PC-9 (cell line): ENCODE results near the gene TEN1. TPM values are rescaled to one million over a fixed set of nuclear protein-coding genes. Genes with fewer than 3 reads are reported as not detected.

Experiments
- BruUV-seq: library from RNA; stranded (reverse); fragments of 400-500 nt; replicated peaks from 2 replicates; lab custom pipeline; 2021; lab: Mats Ljungman, UMichigan
- CTCF ChIA-PET: fragments of 300-600 bp; sonication (Branson Sonifier 250); formaldehyde crosslinking; loops from one replicate; lab custom pipeline; 2022; ENCODE audit warnings: antibody characterized with exemption; lab: Charles Lee
- POLR2A ChIA-PET: fragments of 300-600 bp; sonication (Branson Sonifier 250); formaldehyde crosslinking; loops from one replicate; lab custom pipeline; 2022; ENCODE audit warnings: antibody characterized with exemption; ENCODE audit not compliant: unreplicated experiment; lab: Charles Lee
- DNase-seq, 2 experiments: peaks; one replicate each; pipeline versions ENCODE4 v3.0.0 to v3.0.0-alpha.2; 2015 to 2022; ENCODE audit warnings: mixed read lengths in 1 of 2
- H2AFZ ChIP-seq: fragments of 200-600 bp; sonication (generic); 2 replicates; pipeline ENCODE4 v1.8.1; 2017; ENCODE audit warnings: antibody characterized with exemption
- H3F3A ChIP-seq: fragments of 200-600 bp; sonication (generic); 2 replicates; pipeline ENCODE4 v1.8.1; 2017; ENCODE audit warnings: antibody characterized with exemption, mild to moderate bottlenecking, low read depth; ENCODE audit not compliant: insufficient read depth
- H3K27ac ChIP-seq: fragments of 200-600 bp; sonication (generic); 2 replicates; pipeline ENCODE4 v1.6.1; 2016; ENCODE audit warnings: mixed run types
- H3K27me3 ChIP-seq: fragments of 200-600 bp; sonication (generic); 2 replicates; pipeline ENCODE4 v1.6.1; 2016; ENCODE audit warnings: low read depth, mixed run types; ENCODE audit not compliant: insufficient read depth
- H3K36me3 ChIP-seq: fragments of 200-600 bp; sonication (generic); 2 replicates; pipeline ENCODE4 v1.6.1; 2016; ENCODE audit warnings: low read depth, mixed run types
- H3K4me1 ChIP-seq: fragments of 200-600 bp; sonication (generic); replicated peaks from 2 replicates; pipeline ENCODE4 v1.6.1; 2016; ENCODE audit warnings: mixed run types; ENCODE audit not compliant: insufficient read depth
- H3K4me2 ChIP-seq: fragments of 200-600 bp; sonication (generic); 2 replicates; pipeline ENCODE4 v1.6.1; 2017; ENCODE audit warnings: mixed run types
- H3K4me3 ChIP-seq: fragments of 200-600 bp; sonication (generic); 2 replicates; pipeline ENCODE4 v1.6.1; 2016; ENCODE audit warnings: mixed run types
- H3K79me2 ChIP-seq: fragments of 200-600 bp; sonication (generic); 2 replicates; pipeline ENCODE4 v1.6.1; 2017; ENCODE audit warnings: low read depth, mixed run types
- H3K9me2 ChIP-seq: fragments of 200-600 bp; sonication (generic); 2 replicates; pipeline ENCODE4 v1.8.1; 2017; ENCODE audit warnings: mild to moderate bottlenecking; ENCODE audit not compliant: insufficient read depth
- H3K9me3 ChIP-seq: fragments of 200-600 bp; sonication (generic); 2 replicates; pipeline ENCODE4 v1.8.1; 2016; ENCODE audit warnings: low read depth; ENCODE audit not compliant: insufficient read depth
- H4K20me1 ChIP-seq: fragments of 200-600 bp; sonication (generic); 2 replicates; pipeline ENCODE4 v1.8.1; 2017; ENCODE audit not compliant: insufficient read depth
- EZH2 ChIP-seq: fragments of 200-600 bp; sonication (generic); IDR thresholded peaks from 2 replicates; pipeline ENCODE4 v1.8.0; 2017; ENCODE audit warnings: antibody characterized with exemption, low read depth
- intact Hi-C: fragments of 100-400 bp; cut with micrococcal nuclease; formaldehyde crosslinking; loops from one replicate; pipeline ENCODE4 v1.10.0; 2022; ENCODE audit not compliant: unreplicated experiment
- total RNA-seq: library from RNA; stranded (reverse); gene quantifications from 2 replicates; pipeline ENCODE4 v1.2.3, GENCODE V29; 2021
- TF ChIP-seq, protein P1 (sequence below): fragments of 200-600 bp; sonication (generic); conservative IDR thresholded peaks from 2 replicates; pipeline ENCODE4 v1.6.1; 2017; ENCODE audit warnings: mixed run types, antibody characterized with exemption, mild to moderate bottlenecking, moderate library complexity

The TEN1 gene
- total RNA-seq, 1 experiment from 2014 or later = 22.7 TPM

DNA sequence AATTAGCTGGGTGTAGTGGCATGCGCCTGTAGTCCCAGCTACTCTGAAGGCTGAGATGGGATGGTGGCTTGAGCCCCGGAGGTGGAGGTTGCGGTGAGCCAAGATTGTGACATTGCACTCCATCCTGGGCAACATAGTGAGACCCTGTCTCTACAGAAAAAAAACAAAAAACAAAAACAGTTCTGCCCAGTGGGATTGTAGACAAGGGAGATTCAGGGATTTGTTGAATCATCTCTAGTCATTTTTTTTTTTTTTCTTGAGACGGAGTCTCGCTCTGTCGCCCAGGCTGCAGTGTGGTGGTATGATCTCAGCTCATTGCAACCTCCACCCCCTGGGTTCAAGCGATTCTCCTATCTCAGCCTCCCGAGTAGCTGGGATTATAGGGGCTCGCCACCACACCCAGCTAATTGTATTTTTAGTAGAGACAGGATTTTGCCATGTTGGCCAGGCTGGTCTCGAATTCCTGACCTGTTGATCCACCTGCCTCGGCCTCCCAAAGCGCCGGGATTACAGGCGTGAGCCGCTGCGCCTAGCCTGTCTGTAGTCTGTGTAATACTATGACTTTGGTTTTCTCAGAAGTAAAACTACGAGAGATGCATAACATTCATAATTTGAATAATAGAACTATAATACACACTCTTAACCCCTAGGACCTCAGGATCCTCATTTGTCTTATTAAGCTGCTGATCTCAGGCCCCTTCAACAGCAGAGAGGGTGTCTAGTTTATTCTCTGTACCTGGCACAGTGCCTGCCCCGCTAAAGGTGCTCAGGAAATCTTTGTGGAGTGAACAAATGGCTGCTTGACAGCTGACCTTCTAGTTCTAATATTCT, 1.4 kb downstream of the TEN1 start:
- POLR2A ChIA-PET = interaction anchor here (0.6 kb wide), 1 partner anchor 1145 kb away, joined by 3 read pairs; no protein-coding TSS in a partner anchor
- Histone ChIP-seq H4K20me1 (no peaks in the 10 kb centered on the region), H3K27ac (peak overlapping the region; percentile 87), H3K27me3 (no peaks in the 10 kb centered on the region), H3K4me2 (peak overlapping the region; percentile 80), H3K79me2 (peaks cover 67% of the 10 kb centered on the region), H3F3A (peaks cover 46% of the 10 kb centered on the region), H3K9me3 (no peaks in the 10 kb centered on the region), H3K36me3 (no peaks in the 10 kb centered on the region), H3K4me3 (peak overlapping the region; percentile 82), H2AFZ (peak overlapping the region; percentile 88), H3K4me1 (peaks cover 73% of the 10 kb centered on the region), H3K9me2 (no peaks in the 10 kb centered on the region)
- no peak for DNase-seq
- CTCF ChIA-PET = interaction anchor here (0.5 to 0.7 kb wide), 3 partner anchors 119 to 719 kb away, joined by 3 read pairs; partner anchors contain the start of gene MRPS7
- intact Hi-C loops = loop anchor here (5.0 kb wide), 1 partner anchor 133 kb away; no protein-coding TSS in a partner anchor
- BruUV-seq = no TSS peak
- TF ChIP-seq, protein P1, sequence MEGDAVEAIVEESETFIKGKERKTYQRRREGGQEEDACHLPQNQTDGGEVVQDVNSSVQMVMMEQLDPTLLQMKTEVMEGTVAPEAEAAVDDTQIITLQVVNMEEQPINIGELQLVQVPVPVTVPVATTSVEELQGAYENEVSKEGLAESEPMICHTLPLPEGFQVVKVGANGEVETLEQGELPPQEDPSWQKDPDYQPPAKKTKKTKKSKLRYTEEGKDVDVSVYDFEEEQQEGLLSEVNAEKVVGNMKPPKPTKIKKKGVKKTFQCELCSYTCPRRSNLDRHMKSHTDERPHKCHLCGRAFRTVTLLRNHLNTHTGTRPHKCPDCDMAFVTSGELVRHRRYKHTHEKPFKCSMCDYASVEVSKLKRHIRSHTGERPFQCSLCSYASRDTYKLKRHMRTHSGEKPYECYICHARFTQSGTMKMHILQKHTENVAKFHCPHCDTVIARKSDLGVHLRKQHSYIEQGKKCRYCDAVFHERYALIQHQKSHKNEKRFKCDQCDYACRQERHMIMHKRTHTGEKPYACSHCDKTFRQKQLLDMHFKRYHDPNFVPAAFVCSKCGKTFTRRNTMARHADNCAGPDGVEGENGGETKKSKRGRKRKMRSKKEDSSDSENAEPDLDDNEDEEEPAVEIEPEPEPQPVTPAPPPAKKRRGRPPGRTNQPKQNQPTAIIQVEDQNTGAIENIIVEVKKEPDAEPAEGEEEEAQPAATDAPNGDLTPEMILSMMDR = no peak

DNA sequence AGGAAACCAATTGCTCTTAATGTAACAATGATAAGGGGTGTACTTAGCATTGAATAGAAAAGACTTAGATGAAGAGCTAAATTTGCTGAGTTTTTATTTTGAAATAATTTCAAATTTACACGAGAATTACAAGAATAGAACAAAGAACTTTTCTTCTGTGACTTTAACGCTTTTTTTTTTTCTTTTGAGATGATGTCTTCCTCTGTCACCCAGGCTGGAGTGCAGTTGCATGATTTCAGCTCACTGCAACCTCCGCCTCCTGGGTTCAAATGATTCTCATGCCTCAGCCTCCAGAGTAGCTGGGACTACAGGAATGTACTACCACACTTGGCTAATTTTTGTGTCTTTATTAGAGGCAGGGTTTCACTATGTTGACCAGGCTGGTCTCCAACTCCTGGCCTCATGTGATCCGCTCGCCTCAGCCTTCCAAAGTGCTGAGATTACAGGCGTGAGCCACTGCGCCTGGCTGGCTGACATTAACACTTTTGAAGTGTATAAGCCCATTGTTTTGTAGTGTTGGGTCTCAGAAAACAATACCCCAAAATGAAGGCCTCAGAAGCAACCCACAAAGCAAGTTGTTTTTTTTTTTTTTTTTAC, 2.1 kb downstream of the TEN1 start:
- no TSS peak for BruUV-seq
- Histone ChIP-seq H3K4me3 (peak overlapping the region; percentile 82; the same call in 1 of the 2 replicates), H3K4me2 (peak overlapping the region; percentile 80), H4K20me1 (no peaks in the 10 kb centered on the region), H3K27me3 (no peaks in the 10 kb centered on the region), H3F3A (peaks cover 46% of the 10 kb centered on the region), H3K27ac (peak overlapping the region; percentile 87), H3K9me3 (no peaks in the 10 kb centered on the region), H3K79me2 (peaks cover 61% of the 10 kb centered on the region), H2AFZ (no peak overlapping the region), H3K9me2 (no peaks in the 10 kb centered on the region), H3K36me3 (no peaks in the 10 kb centered on the region), H3K4me1 (peaks cover 72% of the 10 kb centered on the region)
- intact Hi-C loops = loop anchor here (5.0 kb wide), 1 partner anchor 134 kb away; no protein-coding TSS in a partner anchor
- TF ChIP-seq EZH2 = no peak
- TF ChIP-seq, protein P1 = no peak
- ChIA-PET CTCF (interaction anchor here (0.7 to 1.0 kb wide), 2 partner anchors 15 to 105 kb away, joined by 3 to 8 read pairs; no protein-coding TSS in a partner anchor), POLR2A (no interaction called here)
- no peak for DNase-seq

DNA sequence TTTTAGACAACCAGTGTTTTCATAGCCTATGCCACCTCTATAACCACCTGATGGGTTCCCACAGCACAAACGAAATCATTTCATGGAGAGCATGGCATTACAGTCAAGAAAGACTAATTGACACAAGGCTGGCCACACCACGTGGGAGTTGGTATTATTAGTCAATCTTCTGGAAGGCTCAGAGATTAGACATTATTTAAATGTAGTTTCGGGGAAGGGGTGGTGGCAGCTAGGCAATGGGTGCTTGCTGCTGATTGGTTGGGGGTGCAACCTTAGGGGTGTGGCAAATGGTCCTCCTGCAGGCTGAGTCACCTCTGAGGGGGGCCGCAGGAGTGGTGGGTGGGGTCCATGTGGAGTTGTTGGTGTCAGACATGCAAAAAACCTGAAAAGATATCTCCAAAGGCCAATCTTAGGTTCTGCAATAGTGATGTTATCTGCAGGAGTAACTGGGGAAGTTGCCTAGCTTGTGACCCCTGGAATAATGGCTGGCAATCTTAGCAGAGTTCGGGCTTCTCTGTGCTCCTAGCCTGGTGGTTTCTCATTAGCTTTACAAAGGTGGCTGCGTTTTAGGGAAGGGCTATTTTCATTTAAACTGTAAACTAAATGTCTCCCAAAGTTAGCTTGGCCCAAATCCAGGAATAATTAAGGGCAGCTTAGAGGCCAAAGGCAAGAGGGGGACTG, 4.6 kb downstream of the TEN1 start:
- no peak overlapping the region for H2AFZ ChIP-seq
- H3K9me3 ChIP-seq = no peaks in the 10 kb centered on the region
- no peak overlapping the region for H3K4me3 ChIP-seq
- ChIA-PET CTCF (interaction anchor here (0.5 to 0.6 kb wide), 2 partner anchors 9 to 30 kb away, joined by 4 to 9 read pairs; no protein-coding TSS in a partner anchor), POLR2A (no interaction called here)
- H3K79me2 ChIP-seq = peaks cover 40% of the 10 kb centered on the region
- no peaks in the 10 kb centered on the region for H4K20me1 ChIP-seq
- peaks cover 62% of the 10 kb centered on the region for H3K4me1 ChIP-seq
- H3K9me2 ChIP-seq = no peaks in the 10 kb centered on the region
- H3F3A ChIP-seq = peaks cover 40% of the 10 kb centered on the region
- H3K27ac ChIP-seq = peak overlapping the region; percentile 87
- intact Hi-C loops = loop anchor here (1.0 to 5.0 kb wide), 4 partner anchors 15 to 136 kb away; partner anchors contain the start of gene FBF1
- H3K27me3 ChIP-seq = no peaks in the 10 kb centered on the region
- peak; percentile 61 to 80 for DNase-seq
- BruUV-seq = no TSS peak
- TF ChIP-seq EZH2 = no peak
- TF ChIP-seq, protein P1 = no peak
- peak overlapping the region; percentile 80 for H3K4me2 ChIP-seq
- H3K36me3 ChIP-seq = no peaks in the 10 kb centered on the region
